Endothelial cell (in vitro differentiated cells): ENCODE measurements around the gene BMS1. TPM values are rescaled to one million over a fixed set of nuclear protein-coding genes. Genes with fewer than 3 reads are reported as not detected.
"Not testable (repeated sequence)": the region's sequence is repeated elsewhere in the genome, so short reads cannot be mapped to it uniquely, and the experiment has no call there.

Experiments used
- DNase-seq: peaks from one replicate; pipeline ENCODE4 v3.0.0; 2021; ENCODE audit warnings: low spot score
- H3K27ac Mint-ChIP-seq: one replicate; pipeline ENCODE4 v1.8.0; 2021; ENCODE audit warnings: mixed read lengths, inconsistent platforms; ENCODE audit not compliant: unreplicated experiment
- H3K27me3 Mint-ChIP-seq: one replicate; pipeline ENCODE4 v1.8.0; 2021; ENCODE audit warnings: mild to moderate bottlenecking, moderate library complexity, mixed read lengths, inconsistent platforms; ENCODE audit not compliant: unreplicated experiment
- H3K36me3 Mint-ChIP-seq: one replicate; pipeline ENCODE4 v1.8.0; 2021; ENCODE audit warnings: mild to moderate bottlenecking, low read depth, mixed read lengths, inconsistent platforms; ENCODE audit not compliant: unreplicated experiment
- H3K4me1 Mint-ChIP-seq: one replicate; pipeline ENCODE4 v1.8.0; 2021; ENCODE audit warnings: mild to moderate bottlenecking, mixed read lengths, inconsistent platforms; ENCODE audit not compliant: unreplicated experiment
- H3K4me3 Mint-ChIP-seq: one replicate; pipeline ENCODE4 v1.8.0; 2021; ENCODE audit warnings: mild to moderate bottlenecking, mixed read lengths, inconsistent platforms; ENCODE audit not compliant: unreplicated experiment
- H3K9me3 Mint-ChIP-seq: one replicate; pipeline ENCODE4 v1.8.0; 2021; ENCODE audit warnings: mixed read lengths, inconsistent platforms; ENCODE audit not compliant: unreplicated experiment
- CTCF ChIP-seq: fragments of 200-600 bp; sonication (generic); IDR thresholded peaks from one replicate; pipeline ENCODE4 v1.5.0; 2021; ENCODE audit warnings: antibody characterized with exemption; ENCODE audit not compliant: unreplicated experiment
- total RNA-seq: library from RNA; stranded (reverse); fragmentation: NEBNext Ultra II Directional; extraction: Animal tissue kit (Norgen Biotek cat#: 25700); gene quantifications from one replicate; pipeline ENCODE4 v1.2.1, GENCODE V29; 2021; ENCODE audit not compliant: unreplicated experiment

BMS1 gene
- total RNA-seq, 1 donor from 2014 or later: 22.4 TPM

- Mint-ChIP-seq H3K27ac (no peak overlapping the region), H3K36me3 (peaks cover 6% of the 10 kb centered on the region), H3K9me3 (no peaks in the 10 kb centered on the region), H3K4me3 (no peak overlapping the region), H3K4me1 (peaks cover 3% of the 10 kb centered on the region), H3K27me3 (peaks cover 23% of the 10 kb centered on the region)
- no peak for TF ChIP-seq CTCF
- no peak for DNase-seq
Observed at GRCh38 chr10:42869977-42870350, 87.4 kb downstream of the BMS1 start.

- H3K9me3 Mint-ChIP-seq, DNase-seq, H3K27ac Mint-ChIP-seq, H3K4me3 Mint-ChIP-seq, H3K36me3 Mint-ChIP-seq, H3K4me1 Mint-ChIP-seq: not testable (repeated sequence)
- H3K27me3 Mint-ChIP-seq: peaks cover 18% of the 10 kb centered on the region
Observed at GRCh38 chr10:42871138-42871641, 88.6 kb downstream of the BMS1 start.

GRCh38 chr10:42871823-42872222 is 89.2 kb downstream of the BMS1 start:
- DNase-seq: no peak
- H3K27ac Mint-ChIP-seq: no peak overlapping the region
- H3K9me3 Mint-ChIP-seq: no peaks in the 10 kb centered on the region
- no peak for TF ChIP-seq CTCF
- peaks cover 6% of the 10 kb centered on the region for H3K36me3 Mint-ChIP-seq
- H3K4me1 Mint-ChIP-seq: peaks cover 6% of the 10 kb centered on the region
- H3K4me3 Mint-ChIP-seq: no peak overlapping the region
- peaks cover 18% of the 10 kb centered on the region for H3K27me3 Mint-ChIP-seq

- Mint-ChIP-seq H3K4me1 (peaks cover 3% of the 10 kb centered on the region), H3K9me3 (no peaks in the 10 kb centered on the region), H3K27ac (no peak overlapping the region)
Observed at GRCh38 chr10:42872865-42873435, 90.4 kb downstream of the BMS1 start.

GRCh38 chr10:42874713-42875387 is 92.3 kb downstream of the BMS1 start:
- peaks cover 9% of the 10 kb centered on the region for H3K27me3 Mint-ChIP-seq
- peaks cover 3% of the 10 kb centered on the region for H3K4me1 Mint-ChIP-seq
- H3K36me3 Mint-ChIP-seq: no peaks in the 10 kb centered on the region

More at GRCh38 chr10:42872865-42873435, 90.4 kb downstream of the BMS1 start:
- no peak for TF ChIP-seq CTCF
- no peaks in the 10 kb centered on the region for H3K36me3 Mint-ChIP-seq
- DNase-seq: no peak
- H3K4me3 Mint-ChIP-seq: no peak overlapping the region
- peaks cover 16% of the 10 kb centered on the region for H3K27me3 Mint-ChIP-seq

More at GRCh38 chr10:42874713-42875387, 92.3 kb downstream of the BMS1 start:
- no peaks in the 10 kb centered on the region for H3K9me3 Mint-ChIP-seq
- H3K4me3 Mint-ChIP-seq: no peak overlapping the region
- DNase-seq: no peak
- H3K27ac Mint-ChIP-seq: no peak overlapping the region
- TF ChIP-seq CTCF: no peak
